ENCODE results near the gene FNIP2. TPM values are rescaled to one million over a fixed set of nuclear protein-coding genes. Genes with fewer than 3 reads are reported as not detected.

FNIP2 gene
- total RNA-seq, 3 donors from 2014 or later (not counting 1 experiment from before 2014, with no cell fraction given), result 19.4 to 22.6 (median 21.8) TPM

GRCh38 chr4:158811704-158812103 is 42.9 kb downstream of the FNIP2 start:
- no peaks in the 10 kb centered on the region for H3K9me3 Mint-ChIP-seq
- no peak overlapping the region for H3K4me3 ChIP-seq (ENCODE audit: low read length)
- H3K27me3 Mint-ChIP-seq (ENCODE audit: low read depth in 2 of 2), result no peaks in the 10 kb centered on the region
- ATAC-seq (peak in 1 of 3 donors; percentile 48), DNase-seq (peak in 1 of 2 donors; percentile 42)
- H3K27ac ChIP-seq (ENCODE audit: low read length), result peak overlapping the region; percentile 36
- H3K4me1 ChIP-seq (ENCODE audit: control insufficient read depth, insufficient read depth, low read length), result peaks cover 12% of the 10 kb centered on the region
- TF ChIP-seq, protein P1, sequence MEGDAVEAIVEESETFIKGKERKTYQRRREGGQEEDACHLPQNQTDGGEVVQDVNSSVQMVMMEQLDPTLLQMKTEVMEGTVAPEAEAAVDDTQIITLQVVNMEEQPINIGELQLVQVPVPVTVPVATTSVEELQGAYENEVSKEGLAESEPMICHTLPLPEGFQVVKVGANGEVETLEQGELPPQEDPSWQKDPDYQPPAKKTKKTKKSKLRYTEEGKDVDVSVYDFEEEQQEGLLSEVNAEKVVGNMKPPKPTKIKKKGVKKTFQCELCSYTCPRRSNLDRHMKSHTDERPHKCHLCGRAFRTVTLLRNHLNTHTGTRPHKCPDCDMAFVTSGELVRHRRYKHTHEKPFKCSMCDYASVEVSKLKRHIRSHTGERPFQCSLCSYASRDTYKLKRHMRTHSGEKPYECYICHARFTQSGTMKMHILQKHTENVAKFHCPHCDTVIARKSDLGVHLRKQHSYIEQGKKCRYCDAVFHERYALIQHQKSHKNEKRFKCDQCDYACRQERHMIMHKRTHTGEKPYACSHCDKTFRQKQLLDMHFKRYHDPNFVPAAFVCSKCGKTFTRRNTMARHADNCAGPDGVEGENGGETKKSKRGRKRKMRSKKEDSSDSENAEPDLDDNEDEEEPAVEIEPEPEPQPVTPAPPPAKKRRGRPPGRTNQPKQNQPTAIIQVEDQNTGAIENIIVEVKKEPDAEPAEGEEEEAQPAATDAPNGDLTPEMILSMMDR (IDR thresholded peaks at IDR 0.05), result no peak
- no peaks in the 10 kb centered on the region for H3K36me3 Mint-ChIP-seq
- H3K9me3 ChIP-seq (ENCODE audit: control insufficient read depth, insufficient read depth, low read length), result no peaks in the 10 kb centered on the region
- H3K4me3 Mint-ChIP-seq, result peak overlapping the region; percentile 38
- WGBS (ENCODE audit: insufficient coverage), result 31% methylated on average over 6 of the region's 6 CpGs
- H3K36me3 ChIP-seq (ENCODE audit: control insufficient read depth, insufficient read depth, low read length), result no peaks in the 10 kb centered on the region
- peak overlapping the region; percentile 12 to 89 for H3K27ac Mint-ChIP-seq
- peaks cover 37 to 62% of the 10 kb centered on the region in 2 donors for H3K4me1 Mint-ChIP-seq
- intact Hi-C loops (cut with micrococcal nuclease), result loop anchor here (2.0 to 5.0 kb wide), 2 partner anchors 43 to 139 kb away; partner anchors contain the start of genes C4orf46, ETFDH and FNIP2
- no peaks in the 10 kb centered on the region for H3K27me3 ChIP-seq (ENCODE audit: control insufficient read depth, insufficient read depth, low read length)

- H3K27ac Mint-ChIP-seq, result peak overlapping the region; percentile 12 to 89
- intact Hi-C loops (cut with micrococcal nuclease), result loop anchor here (5.0 kb wide), 1 partner anchor 140 kb away; the partner anchor contains the start of genes C4orf46 and ETFDH
- no peak overlapping the region for H3K4me3 Mint-ChIP-seq
Measured at GRCh38 chr4:158812133-158812532, 43.3 kb downstream of the FNIP2 start.

GRCh38 chr4:158812543-158812942 is 43.7 kb downstream of the FNIP2 start:
- H3K36me3 Mint-ChIP-seq, result no peaks in the 10 kb centered on the region
- peaks cover 19% of the 10 kb centered on the region for H3K4me1 ChIP-seq (ENCODE audit: control insufficient read depth, insufficient read depth, low read length)
- intact Hi-C loops (cut with micrococcal nuclease), result loop anchor here (5.0 kb wide), 1 partner anchor 140 kb away; the partner anchor contains the start of genes C4orf46 and ETFDH

More at GRCh38 chr4:158812133-158812532, 43.3 kb downstream of the FNIP2 start:
- Mint-ChIP-seq H3K27me3 (ENCODE audit: low read depth in 2 of 2) (no peaks in the 10 kb centered on the region), H3K36me3 (no peaks in the 10 kb centered on the region), H3K9me3 (no peaks in the 10 kb centered on the region), H3K4me1 (peaks cover 41 to 66% of the 10 kb centered on the region in 2 donors)
- Histone ChIP-seq H3K4me1 (ENCODE audit: control insufficient read depth, insufficient read depth, low read length) (peaks cover 16% of the 10 kb centered on the region), H3K27me3 (ENCODE audit: control insufficient read depth, insufficient read depth, low read length) (no peaks in the 10 kb centered on the region), H3K9me3 (ENCODE audit: control insufficient read depth, insufficient read depth, low read length) (no peaks in the 10 kb centered on the region), H3K4me3 (ENCODE audit: low read length) (no peak overlapping the region), H3K27ac (ENCODE audit: low read length) (peak overlapping the region; percentile 14), H3K36me3 (ENCODE audit: control insufficient read depth, insufficient read depth, low read length) (no peaks in the 10 kb centered on the region)
- WGBS (ENCODE audit: insufficient coverage), result 72% methylated on average over 2 of the region's 2 CpGs
- TF ChIP-seq, protein P1 (IDR thresholded peaks at IDR 0.05), result no peak
- DNase-seq, result no peak
- ATAC-seq, result no peak

More at GRCh38 chr4:158812543-158812942, 43.7 kb downstream of the FNIP2 start:
- Mint-ChIP-seq H3K4me1 (peaks cover 45 to 67% of the 10 kb centered on the region in 2 donors), H3K27me3 (ENCODE audit: low read depth in 2 of 2) (no peaks in the 10 kb centered on the region), H3K4me3 (no peak overlapping the region), H3K9me3 (no peaks in the 10 kb centered on the region), H3K27ac (peak overlapping the region in 1 of 2 donors; percentile 11)
- no peaks in the 10 kb centered on the region for H3K36me3 ChIP-seq (ENCODE audit: control insufficient read depth, insufficient read depth, low read length)
- DNase-seq (no peak), ATAC-seq (no peak)
- H3K9me3 ChIP-seq (ENCODE audit: control insufficient read depth, insufficient read depth, low read length), result no peaks in the 10 kb centered on the region
- no peak overlapping the region for H3K4me3 ChIP-seq (ENCODE audit: low read length)
- no peak overlapping the region for H3K27ac ChIP-seq (ENCODE audit: low read length)
- no peaks in the 10 kb centered on the region for H3K27me3 ChIP-seq (ENCODE audit: control insufficient read depth, insufficient read depth, low read length)
- TF ChIP-seq, protein P1 (IDR thresholded peaks at IDR 0.05), result no peak

Measured in natural killer cell (primary cell).